K562 (cell line): ENCODE data around the gene NRGN. TPM values are rescaled to one million over a fixed set of nuclear protein-coding genes. Genes with fewer than 3 reads are reported as not detected.

Experiments used
- ARID1B ChIP-seq: fragments of 450-650 bp; IDR thresholded peaks from 2 replicates; pipeline ENCODE4 v1.6.1; 2016; ENCODE audit warnings: antibody characterized with exemption, mild to moderate bottlenecking, inconsistent platforms
- CHD4 ChIP-seq: fragments of 200-600 bp; sonication (generic); IDR thresholded peaks from 3 replicates; pipeline ENCODE4 v1.6.1; 2012; ENCODE audit warnings: low read depth, mild to moderate bottlenecking, mixed read lengths, low read length, inconsistent platforms; ENCODE audit not compliant: insufficient read depth, insufficient replicate concordance, poor library complexity, severe bottlenecking
- GABPA ChIP-seq: fragments of 200-800 bp; sonication (Bioruptor generic); conservative IDR thresholded peaks from 2 replicates; pipeline ENCODE4 v1.6.1; 2016; ENCODE audit warnings: low read depth, missing genetic modification characterization, missing compliant biosample characterization
- NR3C1 ChIP-seq: sonication (generic); formaldehyde crosslinking; IDR thresholded peaks from 2 replicates; pipeline ENCODE4 v1.8.1; 2022; ENCODE audit warnings: missing genetic modification reagents
- PTBP1 ChIP-seq: fragments of 200-400 bp; formaldehyde crosslinking; IDR thresholded peaks from 2 replicates; pipeline ENCODE4 v1.6.1; 2017; ENCODE audit warnings: low read depth, low read length
- WHSC1 ChIP-seq: IDR thresholded peaks from one replicate; pipeline ENCODE4 v1.6.1; 2012; ENCODE audit warnings: low read length, control low read depth, inconsistent platforms
- ZNF592 ChIP-seq: fragments of 450-650 bp; IDR thresholded peaks from 2 replicates; pipeline ENCODE4 v1.6.1; 2017; ENCODE audit warnings: antibody characterized with exemption, mild to moderate bottlenecking
- polyA plus RNA-seq, 8 experiments: library from polyadenylated mRNA; depleted of rRNA in 4 of 8; stranded (reverse) in 5 of 8; unstranded in 3 of 8; fragments of >200 nt; fragmentation: Nextera tagmentation in 2 of 8; fragmentation: Illumina TruSeq in 1 of 8; extraction: Ambion mirVana in 2 of 8; extraction: Trizol in 1 of 8; gene quantifications; 2 replicates each; pipeline versions ENCODE4 v1.2.1 to v1.2.3, GENCODE V29; 2011 to 2014; ENCODE audit warnings: inconsistent platforms in 1 of 8, missing spikeins in 1 of 8
- total RNA-seq, 7 experiments: library from RNA; depleted of rRNA in 6 of 7; stranded (reverse); fragments of >200 nt in 6 of 7; fragmentation: Illumina TruSeq in 2 of 7; extraction: Trizol in 2 of 7; gene quantifications; 2 replicates each; pipeline versions ENCODE4 v1.2.1 to v1.2.3, GENCODE V29; 2011 to 2021; ENCODE audit warnings: low replicate concordance in 1 of 7

The NRGN gene
- total and polyA plus RNA-seq, 9 of the 15 experiments (the other 6 are each of a cell fraction or from before 2014, with no cell fraction given): 0.29 to 7.8 (median 3.5) TPM; not detected in 2

- TF ChIP-seq ZNF592: no peak
- TF ChIP-seq NR3C1 (CRISPR knock-in tag): no peak
- no peak for TF ChIP-seq ARID1B
- no peak for TF ChIP-seq PTBP1
- TF ChIP-seq CHD4: no peak
- TF ChIP-seq WHSC1: no peak
- no peak for TF ChIP-seq GABPA
Observed at GRCh38 chr11:124776865-124777645, 37.3 kb downstream of the NRGN start (continued).
